ENCODE measurements around the gene PIEZO2.
"Not testable (repeated sequence)": the region's sequence is repeated elsewhere in the genome, so short reads cannot be mapped to it uniquely, and the experiment has no call there.

Gene PIEZO2

DNA sequence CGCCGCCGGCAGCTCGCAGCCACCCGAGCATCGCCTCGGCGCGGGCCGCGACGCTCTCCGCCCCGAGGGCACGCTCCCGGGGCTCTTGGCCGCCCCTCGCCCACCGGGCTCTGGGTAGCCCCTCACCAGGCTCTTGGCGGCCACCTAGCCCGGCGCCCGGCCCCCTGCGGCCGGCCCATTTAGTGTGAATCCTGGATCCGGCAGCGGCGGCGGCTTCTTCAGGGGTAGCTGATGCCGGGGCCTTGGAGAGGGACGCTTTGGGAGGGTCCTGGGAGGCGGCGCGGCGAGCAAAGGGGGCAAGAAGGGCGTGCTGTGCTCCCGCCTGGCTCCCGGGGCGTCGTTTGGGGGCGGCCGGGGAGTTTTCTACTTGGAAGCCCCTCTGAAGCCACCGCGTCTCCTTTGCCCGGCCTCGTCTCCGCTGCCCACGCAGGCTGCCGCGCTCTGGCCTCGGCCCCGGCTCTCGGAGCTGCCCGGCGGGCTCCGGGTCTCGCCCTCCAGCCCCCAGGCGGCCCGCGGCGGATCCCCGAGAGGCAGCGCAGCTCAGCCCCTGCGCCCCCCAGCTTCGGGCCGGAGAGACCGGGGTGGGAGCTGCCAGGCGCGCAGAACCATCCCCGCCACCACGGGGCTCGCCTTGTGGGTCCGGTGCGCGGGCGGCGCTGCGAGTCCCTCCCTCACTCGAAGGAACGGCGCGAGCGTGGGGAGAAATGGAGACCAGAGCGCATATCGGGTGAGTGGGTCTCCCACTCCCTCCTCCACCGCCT lies 509 bp downstream of the PIEZO2 start:
- H3K9me3 ChIP-seq (ENCODE audit: low read length), result no peaks in the 10 kb centered on the region
- H3K4me3 ChIP-seq (ENCODE audit: low read depth in 1 of 2, low read length in 2 of 2), result peak overlapping the region; percentile 25 to 35
- no peak overlapping the region for H3K27ac ChIP-seq (ENCODE audit: low read depth, low read length)
- no peaks in the 10 kb centered on the region for H3K4me1 ChIP-seq (ENCODE audit: insufficient read depth, low read length)
- H3K27me3 ChIP-seq (ENCODE audit: control insufficient read depth in 1 of 2, insufficient read depth in 2 of 2, low read length in 2 of 2), result peaks cover 4 to 37% of the 10 kb centered on the region in 2 donors
- no peak overlapping the region for H3K9ac ChIP-seq (ENCODE audit: low read length)
- no peaks in the 10 kb centered on the region for H3K36me3 ChIP-seq (ENCODE audit: insufficient read depth, low read length)

DNA sequence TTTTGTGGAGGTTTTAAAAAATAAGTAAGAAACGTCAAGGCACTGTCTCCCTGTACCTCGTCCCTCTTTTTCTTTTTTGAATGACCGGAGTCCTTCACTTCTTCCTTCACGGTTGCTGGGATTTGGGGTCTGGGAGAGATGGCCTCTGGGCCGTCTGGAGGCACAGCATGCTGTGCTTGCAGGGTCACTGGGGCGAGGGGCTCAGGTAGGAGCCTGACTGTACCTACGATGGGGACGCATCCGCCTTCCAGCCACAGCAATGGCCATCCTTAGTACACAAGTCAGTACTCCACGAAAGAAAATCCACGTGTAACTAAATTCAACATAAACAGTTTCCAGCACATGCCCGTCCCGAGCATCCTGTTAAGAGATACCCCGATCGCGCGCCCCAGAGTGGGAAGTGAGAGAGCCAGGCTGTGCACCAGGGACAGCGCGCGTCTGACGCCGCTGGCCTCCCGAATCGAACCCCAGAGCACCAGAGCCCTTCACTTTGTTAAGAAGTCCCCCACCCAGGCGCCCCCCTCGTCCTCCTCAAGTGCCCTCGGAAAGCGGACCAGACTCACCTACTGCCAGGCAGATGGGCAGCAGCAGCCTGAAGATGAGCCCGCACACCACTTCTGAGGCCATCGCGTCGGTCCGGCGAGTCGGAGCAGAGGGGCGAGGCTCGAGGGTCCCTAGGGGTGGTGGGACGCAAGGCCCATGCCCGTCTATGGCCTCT lies 1.2 kb downstream of the PIEZO2 start:
- H3K4me3 ChIP-seq (ENCODE audit: low read depth in 1 of 2, low read length in 2 of 2), result peak overlapping the region in 1 of 2 donors; percentile 35

GRCh38 chr18:11147371-11147951 lies 1.9 kb downstream of the PIEZO2 start:
- Histone ChIP-seq H3K4me1 (ENCODE audit: insufficient read depth, low read length) (no peaks in the 10 kb centered on the region), H3K4me3 (ENCODE audit: low read depth in 1 of 2, low read length in 2 of 2) (peak overlapping the region in 1 of 2 donors; percentile 35), H3K9ac (ENCODE audit: low read length) (no peak overlapping the region), H3K9me3 (ENCODE audit: low read length) (no peaks in the 10 kb centered on the region), H3K36me3 (ENCODE audit: insufficient read depth, low read length) (no peaks in the 10 kb centered on the region), H3K27me3 (ENCODE audit: control insufficient read depth in 1 of 2, insufficient read depth in 2 of 2, low read length in 2 of 2) (peaks cover 4 to 37% of the 10 kb centered on the region in 2 donors), H3K27ac (ENCODE audit: low read depth, low read length) (no peak overlapping the region)

More for the DNA sequence above, 1.2 kb downstream of the PIEZO2 start:
- no peak overlapping the region for H3K27ac ChIP-seq (ENCODE audit: low read depth, low read length)
- no peaks in the 10 kb centered on the region for H3K4me1 ChIP-seq (ENCODE audit: insufficient read depth, low read length)
- H3K27me3 ChIP-seq (ENCODE audit: control insufficient read depth in 1 of 2, insufficient read depth in 2 of 2, low read length in 2 of 2), result peaks cover 4 to 37% of the 10 kb centered on the region in 2 donors
- no peaks in the 10 kb centered on the region for H3K36me3 ChIP-seq (ENCODE audit: insufficient read depth, low read length)
- H3K9me3 ChIP-seq (ENCODE audit: low read length), result no peaks in the 10 kb centered on the region
- H3K9ac ChIP-seq (ENCODE audit: low read length), result no peak overlapping the region

DNA sequence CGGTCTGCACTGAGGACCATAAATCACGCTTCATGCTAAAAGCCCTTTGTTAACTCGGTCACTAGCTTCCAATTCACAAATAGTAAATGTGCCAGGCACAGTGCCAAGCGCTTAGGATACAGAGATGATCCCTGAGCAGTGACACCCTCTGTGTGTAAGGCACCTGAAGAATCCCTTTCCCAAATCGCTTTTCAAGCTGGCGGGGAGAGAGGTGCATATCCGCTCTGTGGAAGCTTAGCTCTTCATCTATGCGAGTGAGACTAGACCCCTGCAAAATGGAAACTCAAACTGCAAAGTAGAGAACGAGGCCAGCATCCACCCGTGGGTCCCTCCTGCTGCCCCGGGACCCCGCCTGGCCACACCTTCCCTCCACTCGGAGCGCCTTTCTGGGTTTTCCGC lies 2.4 kb downstream of the PIEZO2 start:
- H3K36me3 ChIP-seq (ENCODE audit: insufficient read depth, low read length), result no peaks in the 10 kb centered on the region
- H3K9me3 ChIP-seq (ENCODE audit: low read length), result no peaks in the 10 kb centered on the region
- H3K27me3 ChIP-seq (ENCODE audit: control insufficient read depth in 1 of 2, insufficient read depth in 2 of 2, low read length in 2 of 2), result peaks cover 4 to 37% of the 10 kb centered on the region in 2 donors
- H3K4me3 ChIP-seq (ENCODE audit: low read depth in 1 of 2, low read length in 2 of 2), result peak overlapping the region in 1 of 2 donors; percentile 35
- H3K4me1 ChIP-seq (ENCODE audit: insufficient read depth, low read length), result no peaks in the 10 kb centered on the region
- no peak overlapping the region for H3K27ac ChIP-seq (ENCODE audit: low read depth, low read length)
- no peak overlapping the region for H3K9ac ChIP-seq (ENCODE audit: low read length)

- H3K4me1 ChIP-seq (ENCODE audit: insufficient read depth, low read length), result no peaks in the 10 kb centered on the region
- no peak overlapping the region for H3K27ac ChIP-seq (ENCODE audit: low read depth, low read length)
- H3K36me3 ChIP-seq (ENCODE audit: insufficient read depth, low read length), result no peaks in the 10 kb centered on the region
- peak overlapping the region in 1 of 2 donors; percentile 23 for H3K4me3 ChIP-seq (ENCODE audit: low read depth in 1 of 2, low read length in 2 of 2)
- H3K27me3 ChIP-seq (ENCODE audit: control insufficient read depth in 1 of 2, insufficient read depth in 2 of 2, low read length in 2 of 2), result peaks cover 4 to 37% of the 10 kb centered on the region in 2 donors
- no peaks in the 10 kb centered on the region for H3K9me3 ChIP-seq (ENCODE audit: low read length)
- no peak overlapping the region for H3K9ac ChIP-seq (ENCODE audit: low read length)
Measured at GRCh38 chr18:11146238-11146946, 3.0 kb downstream of the PIEZO2 start.

DNA sequence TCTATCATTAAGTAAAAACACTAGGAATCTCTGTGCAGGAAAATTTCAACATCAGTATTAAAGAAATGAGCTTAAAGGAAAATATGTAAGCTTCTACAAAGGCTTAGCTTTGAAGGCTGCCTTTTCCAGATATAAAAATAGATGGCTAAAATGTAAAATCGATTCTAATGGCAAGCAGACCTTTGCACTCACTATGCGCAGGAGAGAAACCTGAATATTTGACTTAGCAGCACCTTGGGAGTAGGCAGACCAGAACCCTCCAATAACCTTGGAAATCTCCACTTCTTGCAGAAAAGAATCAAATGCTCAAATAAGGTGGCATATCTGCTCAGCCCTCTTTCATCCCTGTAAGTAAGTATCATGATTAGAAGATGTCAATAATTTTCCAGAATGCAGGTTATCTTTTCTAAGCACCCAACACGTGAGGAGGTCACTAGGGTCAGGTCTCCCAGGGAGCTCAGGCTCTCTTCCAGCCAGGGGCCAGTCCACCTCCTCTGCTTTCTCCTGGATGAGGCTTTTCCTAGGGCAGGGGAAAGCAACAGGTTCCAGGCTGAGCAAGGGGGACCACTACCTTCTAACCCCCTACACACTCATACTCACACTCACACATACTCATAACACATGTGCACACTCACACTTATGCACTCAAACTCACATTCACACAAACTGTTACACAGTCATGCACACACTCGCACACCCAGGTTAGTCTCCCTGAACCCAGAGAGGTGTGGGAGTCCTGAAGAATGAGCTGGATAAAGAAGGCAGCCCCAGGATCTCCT lies 3.8 kb downstream of the PIEZO2 start:
- Histone ChIP-seq H3K4me3 (ENCODE audit: low read depth in 1 of 2, low read length in 2 of 2) (no peak overlapping the region), H3K4me1 (ENCODE audit: insufficient read depth, low read length) (no peaks in the 10 kb centered on the region), H3K27ac (ENCODE audit: low read depth, low read length) (no peak overlapping the region), H3K36me3 (ENCODE audit: insufficient read depth, low read length) (no peaks in the 10 kb centered on the region), H3K9me3 (ENCODE audit: low read length) (no peaks in the 10 kb centered on the region), H3K27me3 (ENCODE audit: control insufficient read depth in 1 of 2, insufficient read depth in 2 of 2, low read length in 2 of 2) (peaks cover 4 to 36% of the 10 kb centered on the region in 2 donors), H3K9ac (ENCODE audit: low read length) (no peak overlapping the region)

DNA sequence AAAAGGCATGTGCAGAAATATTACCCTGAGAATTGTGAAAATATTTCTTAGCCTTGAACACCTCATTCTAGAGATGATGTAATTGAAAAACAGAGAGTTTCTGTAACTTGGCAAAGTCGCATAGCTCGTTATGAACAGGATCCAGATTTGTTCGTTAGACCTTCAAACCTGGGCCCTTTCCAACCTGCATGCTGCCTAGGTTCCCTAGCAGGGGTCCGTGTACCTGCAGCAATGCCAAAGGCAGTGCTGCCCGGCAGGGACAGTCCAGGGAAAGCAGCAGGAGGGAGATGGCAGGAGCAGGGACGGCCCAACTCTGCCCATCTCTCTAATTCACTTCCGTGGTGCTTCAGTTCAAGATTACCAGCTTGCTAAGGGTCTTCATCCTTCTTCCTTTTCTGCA lies 12.0 kb downstream of the PIEZO2 start:
- Histone ChIP-seq H3K36me3 (ENCODE audit: insufficient read depth, low read length) (no peaks in the 10 kb centered on the region), H3K9ac (ENCODE audit: low read length) (no peak overlapping the region), H3K27me3 (ENCODE audit: control insufficient read depth in 1 of 2, insufficient read depth in 2 of 2, low read length in 2 of 2) (no peaks in the 10 kb centered on the region), H3K4me1 (ENCODE audit: insufficient read depth, low read length) (no peaks in the 10 kb centered on the region), H3K4me3 (ENCODE audit: low read depth in 1 of 2, low read length in 2 of 2) (no peak overlapping the region), H3K27ac (ENCODE audit: low read depth, low read length) (no peak overlapping the region), H3K9me3 (ENCODE audit: low read length) (no peaks in the 10 kb centered on the region)

DNA sequence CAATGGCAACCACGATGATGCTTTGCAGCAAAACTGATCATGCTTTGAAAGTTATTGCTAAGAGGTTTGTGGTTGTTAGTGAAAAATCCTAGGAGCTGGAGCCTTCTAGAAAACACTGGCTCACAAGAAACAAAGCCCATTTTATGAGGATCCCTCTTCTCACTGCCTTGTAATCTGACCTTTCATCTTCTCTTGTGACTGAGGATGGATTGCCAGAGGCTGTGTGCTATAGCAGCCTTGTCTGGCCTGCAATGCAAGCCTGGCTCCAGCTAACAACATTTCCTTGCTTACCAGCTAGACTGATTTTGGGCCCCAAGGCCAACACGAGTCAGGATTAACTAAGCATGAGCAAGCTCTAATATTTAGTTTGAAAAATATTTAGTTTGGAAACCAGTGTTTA lies 13.1 kb downstream of the PIEZO2 start:
- Histone ChIP-seq H3K9me3 (ENCODE audit: low read length) (no peaks in the 10 kb centered on the region), H3K4me3 (ENCODE audit: low read depth in 1 of 2, low read length in 2 of 2) (no peak overlapping the region), H3K27ac (ENCODE audit: low read depth, low read length) (no peak overlapping the region), H3K4me1 (ENCODE audit: insufficient read depth, low read length) (no peaks in the 10 kb centered on the region), H3K36me3 (ENCODE audit: insufficient read depth, low read length) (no peaks in the 10 kb centered on the region), H3K9ac (ENCODE audit: low read length) (no peak overlapping the region), H3K27me3 (ENCODE audit: control insufficient read depth in 1 of 2, insufficient read depth in 2 of 2, low read length in 2 of 2) (no peaks in the 10 kb centered on the region)

DNA sequence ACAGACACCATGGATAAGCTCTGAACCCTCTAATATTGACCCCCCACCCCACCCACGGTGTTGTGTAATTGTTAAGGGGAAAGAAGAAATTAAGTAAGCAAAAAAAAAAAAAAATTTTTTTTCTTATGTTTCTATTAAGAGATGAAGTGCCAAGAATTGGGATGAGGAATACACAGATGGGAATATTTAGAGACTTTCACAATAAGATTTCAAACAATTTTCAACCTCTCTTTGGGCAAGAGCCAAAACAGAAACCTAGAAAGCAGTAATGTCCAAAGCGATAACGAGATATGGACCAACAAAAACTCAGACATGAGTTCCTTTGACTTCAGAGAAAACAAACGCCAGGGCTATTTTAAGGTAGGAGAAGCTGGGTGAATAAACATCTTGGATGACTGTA lies 14.4 kb downstream of the PIEZO2 start:
- Histone ChIP-seq H3K9ac (ENCODE audit: low read length) (no peak overlapping the region), H3K27ac (ENCODE audit: low read depth, low read length) (no peak overlapping the region), H3K4me1 (ENCODE audit: insufficient read depth, low read length) (no peaks in the 10 kb centered on the region), H3K9me3 (ENCODE audit: low read length) (no peaks in the 10 kb centered on the region), H3K4me3 (ENCODE audit: low read depth in 1 of 2, low read length in 2 of 2) (no peak overlapping the region), H3K36me3 (ENCODE audit: insufficient read depth, low read length) (no peaks in the 10 kb centered on the region), H3K27me3 (ENCODE audit: control insufficient read depth in 1 of 2, insufficient read depth in 2 of 2, low read length in 2 of 2) (no peaks in the 10 kb centered on the region)

- H3K36me3 ChIP-seq (ENCODE audit: insufficient read depth, low read length); H3K27me3 ChIP-seq (ENCODE audit: control insufficient read depth in 1 of 2, insufficient read depth in 2 of 2, low read length in 2 of 2); H3K27ac ChIP-seq (ENCODE audit: low read depth, low read length); H3K4me3 ChIP-seq (ENCODE audit: low read depth in 1 of 2, low read length in 2 of 2); H3K9me3 ChIP-seq (ENCODE audit: low read length); H3K9ac ChIP-seq (ENCODE audit: low read length); H3K4me1 ChIP-seq (ENCODE audit: insufficient read depth, low read length): not testable (repeated sequence)
Measured at GRCh38 chr18:11129059-11129458, 20.3 kb downstream of the PIEZO2 start.

Data from muscle layer of colon (tissue), 2 donors.